Prostate gland (tissue), 2 donors: ENCODE data around the gene GTF2A1L. TPM values are rescaled to one million over a fixed set of nuclear protein-coding genes. Genes with fewer than 3 reads are reported as not detected.

Experiments
- DNase-seq: peaks from one replicate; pipeline ENCODE4 v3.0.0-alpha.2; 2019; ENCODE audit warnings: low spot score
- H3K27ac ChIP-seq, 2 donors: fragments of 200-600 bp; sonication (generic); 2 replicates each; pipeline ENCODE4 v1.5.1; 2017 to 2019
- H3K27me3 ChIP-seq: fragments of 200-600 bp; sonication (generic); replicated peaks from 2 replicates; pipeline ENCODE4 v1.5.1; 2019; ENCODE audit not compliant: insufficient read depth
- H3K36me3 ChIP-seq, 2 donors: fragments of 200-600 bp; sonication (generic); 1 replicate in 1 of 2; 2 replicates in 1 of 2; pipeline versions ENCODE4 v1.5.1 to v1.8.1; 2017 to 2019
- H3K4me1 ChIP-seq: fragments of 200-600 bp; sonication (generic); replicated peaks from 2 replicates; pipeline ENCODE4 v1.5.1; 2019
- H3K4me3 ChIP-seq, 2 donors: fragments of 200-600 bp; sonication (generic); 2 replicates each; pipeline ENCODE4 v1.5.1; 2017 to 2019
- H3K9me3 ChIP-seq: fragments of 200-600 bp; sonication (generic); 2 replicates; pipeline ENCODE4 v1.5.1; 2017
- CTCF ChIP-seq, 4 experiments: fragments of 200-600 bp in 2 of 4; fragments of 450-650 bp in 2 of 4; sonication (generic) in 2 of 4; IDR thresholded peaks; 1 replicate in 3 of 4; 2 replicates in 1 of 4; pipeline ENCODE4 v1.5.1; 2016 to 2019; ENCODE audit warnings: antibody characterized with exemption in 4 of 4, mild to moderate bottlenecking in 2 of 4, moderate library complexity in 2 of 4
- POLR2A ChIP-seq: fragments of 450-650 bp; IDR thresholded peaks from one replicate; pipeline ENCODE4 v1.6.1; 2016; ENCODE audit warnings: antibody characterized with exemption, mild to moderate bottlenecking
- POLR2AphosphoS5 ChIP-seq: sonication (generic); formaldehyde crosslinking; IDR thresholded peaks from one replicate; pipeline ENCODE4 v1.6.1; 2017; ENCODE audit warnings: antibody characterized with exemption
- WGBS: methylation state at CpG from one replicate; pipeline ENCODE4 v1.1.5; 2018; 5-methylcytosine and 5-hydroxymethylcytosine counted together
- intact Hi-C: fragments of 100-400 bp; cut with DNase I; formaldehyde crosslinking; loops from one replicate; pipeline ENCODE4 v1.14.2; 2022
- total RNA-seq, 2 donors: library from RNA; depleted of rRNA; stranded (reverse); fragments of >200 nt; gene quantifications; one replicate each; pipeline ENCODE4 v1.1.0, GENCODE V29; 2016

The GTF2A1L gene, protein sequence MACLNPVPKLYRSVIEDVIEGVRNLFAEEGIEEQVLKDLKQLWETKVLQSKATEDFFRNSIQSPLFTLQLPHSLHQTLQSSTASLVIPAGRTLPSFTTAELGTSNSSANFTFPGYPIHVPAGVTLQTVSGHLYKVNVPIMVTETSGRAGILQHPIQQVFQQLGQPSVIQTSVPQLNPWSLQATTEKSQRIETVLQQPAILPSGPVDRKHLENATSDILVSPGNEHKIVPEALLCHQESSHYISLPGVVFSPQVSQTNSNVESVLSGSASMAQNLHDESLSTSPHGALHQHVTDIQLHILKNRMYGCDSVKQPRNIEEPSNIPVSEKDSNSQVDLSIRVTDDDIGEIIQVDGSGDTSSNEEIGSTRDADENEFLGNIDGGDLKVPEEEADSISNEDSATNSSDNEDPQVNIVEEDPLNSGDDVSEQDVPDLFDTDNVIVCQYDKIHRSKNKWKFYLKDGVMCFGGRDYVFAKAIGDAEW
- 1 to 10 TPM in 1 of 2 donors, under 1 TPM in 1; 0.68 to 3.6 TPM for total RNA-seq

DNA sequence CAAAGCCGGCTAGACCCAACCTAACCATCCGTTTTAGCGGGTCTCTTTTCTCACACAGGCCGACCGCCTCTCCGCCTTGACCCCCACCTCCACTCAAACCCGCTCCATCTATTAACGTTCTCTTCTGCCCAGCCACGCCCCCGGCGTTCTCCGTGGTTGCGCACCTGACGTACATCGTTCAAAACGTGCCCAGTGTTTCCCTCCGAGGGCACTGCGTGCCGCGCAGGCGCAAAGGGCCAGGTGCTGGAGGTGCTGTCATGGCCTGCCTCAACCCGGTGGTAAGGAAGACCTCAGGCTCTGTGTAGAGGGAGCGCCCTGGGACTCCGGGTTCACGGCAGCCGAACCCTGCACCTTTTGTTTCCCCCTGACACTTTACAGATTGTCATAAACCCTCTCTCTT, at the start of gene GTF2A1L:
GTF2A1L (plus strand) TSS at position 239 of the 400 bp plus-strand sequence; CDS start at position 258, 19 bp downstream.
- Histone ChIP-seq H3K27me3 (no peaks in the 10 kb centered on the region), H3K9me3 (no peaks in the 10 kb centered on the region), H3K27ac (no peak within 1 kb of the TSS), H3K36me3 (no peaks in the 10 kb centered on the region), H3K4me1 (no peaks in the 10 kb centered on the region), H3K4me3 (no peak within 1 kb of the TSS)
- intact Hi-C loops, result no loop called here
- no peak for DNase-seq
- TF ChIP-seq POLR2AphosphoS5 (no peak), POLR2A (no peak), CTCF (IDR thresholded peaks at IDR 0.05) (no peak)
- 79% methylated on average over 26 of the region's 26 CpGs for WGBS

DNA sequence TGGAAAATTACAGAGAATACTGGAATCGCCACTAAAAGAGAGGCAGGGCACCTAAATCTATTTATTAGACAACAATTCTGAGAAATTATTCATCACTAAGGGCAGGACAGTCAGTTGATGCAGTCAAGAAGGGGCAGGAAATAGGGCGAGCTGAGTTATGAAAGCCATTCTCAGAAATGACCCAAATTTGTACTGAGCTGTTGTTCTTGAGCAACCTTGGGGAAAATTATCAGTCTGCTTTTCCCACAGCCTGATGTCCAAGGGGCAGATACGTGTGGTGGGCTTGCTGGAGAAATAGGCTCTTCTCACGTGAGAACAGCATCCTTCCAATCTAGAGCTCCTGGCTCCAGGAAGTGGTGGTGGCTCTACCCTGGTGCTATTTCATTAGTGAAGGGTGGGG, 49.1 kb upstream of the GTF2A1L start:
- WGBS, result 77% methylated on average over 4 of the region's 4 CpGs
- H3K4me1 ChIP-seq, result no peaks in the 10 kb centered on the region
- no peaks in the 10 kb centered on the region for H3K36me3 ChIP-seq
- H3K27me3 ChIP-seq, result no peaks in the 10 kb centered on the region
- TF ChIP-seq POLR2A, result no peak
- TF ChIP-seq CTCF (IDR thresholded peaks at IDR 0.05), result no peak
- TF ChIP-seq POLR2AphosphoS5, result no peak
- no peak overlapping the region for H3K27ac ChIP-seq
- no peaks in the 10 kb centered on the region for H3K9me3 ChIP-seq
- no peak for DNase-seq
- intact Hi-C loops, result no loop called here
- H3K4me3 ChIP-seq, result no peak overlapping the region

- DNase-seq, result no peak
- no peaks in the 10 kb centered on the region for H3K27me3 ChIP-seq
- H3K36me3 ChIP-seq, result no peaks in the 10 kb centered on the region
- intact Hi-C loops, result no loop called here
- no peaks in the 10 kb centered on the region for H3K4me1 ChIP-seq
- no peak overlapping the region for H3K4me3 ChIP-seq
- TF ChIP-seq POLR2AphosphoS5 (no peak), CTCF (IDR thresholded peaks at IDR 0.05) (no peak), POLR2A (no peak)
- H3K9me3 ChIP-seq, result no peaks in the 10 kb centered on the region
- no peak overlapping the region for H3K27ac ChIP-seq
Observed at GRCh38 chr2:48569433-48569832, 48.2 kb upstream of the GTF2A1L start.

- Histone ChIP-seq H3K9me3 (no peaks in the 10 kb centered on the region), H3K27ac (no peak overlapping the region), H3K27me3 (no peaks in the 10 kb centered on the region), H3K4me1 (no peaks in the 10 kb centered on the region), H3K36me3 (no peaks in the 10 kb centered on the region), H3K4me3 (no peak overlapping the region)
- intact Hi-C loops, result no loop called here
- no peak for DNase-seq
- 57% methylated on average over 5 of the region's 5 CpGs for WGBS
- TF ChIP-seq CTCF (IDR thresholded peaks at IDR 0.05) (no peak), POLR2AphosphoS5 (no peak), POLR2A (no peak)
Observed at GRCh38 chr2:48572816-48573215, 44.8 kb upstream of the GTF2A1L start.
